Measurements from ENCODE around the gene FBXO8.

The FBXO8 gene

GRCh38 chr4:174244441-174244840 lies 39.0 kb downstream of the FBXO8 start:
- no peak for DNase-seq (ENCODE audit: low spot score)

- no peak for DNase-seq (ENCODE audit: low spot score)
These were observed 42.3 kb downstream of the FBXO8 start for GRCh38 chr4:174241162-174241561.

- DNase-seq (ENCODE audit: low spot score): no peak
These were observed 47.1 kb downstream of the FBXO8 start for GRCh38 chr4:174236359-174236758.

GRCh38 chr4:174230680-174231079 lies 52.8 kb downstream of the FBXO8 start:
- DNase-seq (ENCODE audit: low spot score): no peak

GRCh38 chr4:174230148-174230547 lies 53.3 kb downstream of the FBXO8 start:
- no peak for DNase-seq (ENCODE audit: low spot score)

- DNase-seq (ENCODE audit: low spot score): no peak
These were observed 54.5 kb downstream of the FBXO8 start for GRCh38 chr4:174228988-174229387.

- DNase-seq (ENCODE audit: low spot score): no peak
These were observed 58.0 kb downstream of the FBXO8 start for GRCh38 chr4:174225349-174226049.

GRCh38 chr4:174224550-174224949 lies 58.9 kb downstream of the FBXO8 start:
- DNase-seq (ENCODE audit: low spot score): no peak

GRCh38 chr4:174222266-174222872 lies 61.1 kb downstream of the FBXO8 start:
- peak; percentile 66 for DNase-seq (ENCODE audit: low spot score)

GRCh38 chr4:174218127-174218790 lies 65.2 kb downstream of the FBXO8 start:
- no peak for DNase-seq (ENCODE audit: low spot score)

- no peak for DNase-seq (ENCODE audit: low spot score)
These were observed 66.0 kb downstream of the FBXO8 start for GRCh38 chr4:174217273-174218126.

- no peak for DNase-seq (ENCODE audit: low spot score)
These were observed 66.6 kb downstream of the FBXO8 start for GRCh38 chr4:174216799-174217272.

- DNase-seq (ENCODE audit: low spot score): no peak
These were observed 67.3 kb downstream of the FBXO8 start for GRCh38 chr4:174215961-174216680.

GRCh38 chr4:174215057-174215456 lies 68.4 kb downstream of the FBXO8 start:
- DNase-seq (ENCODE audit: low spot score): no peak

- DNase-seq (ENCODE audit: low spot score): no peak
These were observed 69.2 kb downstream of the FBXO8 start for GRCh38 chr4:174214101-174214878.

GRCh38 chr4:174213731-174214100 lies 69.8 kb downstream of the FBXO8 start:
- DNase-seq (ENCODE audit: low spot score): no peak

GRCh38 chr4:174212061-174212460 lies 71.4 kb downstream of the FBXO8 start:
- no peak for DNase-seq (ENCODE audit: low spot score)

- DNase-seq (ENCODE audit: low spot score): no peak
These were observed 71.8 kb downstream of the FBXO8 start for GRCh38 chr4:174211622-174212044.

- peak; percentile 57 for DNase-seq (ENCODE audit: low spot score)
These were observed 72.4 kb downstream of the FBXO8 start for GRCh38 chr4:174210952-174211490.

- DNase-seq (ENCODE audit: low spot score): no peak
These were observed 73.1 kb downstream of the FBXO8 start for GRCh38 chr4:174210354-174210753.

- no peak for DNase-seq (ENCODE audit: low spot score)
These were observed 74.1 kb downstream of the FBXO8 start for GRCh38 chr4:174209341-174209740.
